Stomach (tissue), 4 donors: ENCODE measurements around the gene LFNG.

Experiments used
- CTCF ChIP-seq, 7 experiments: fragments of 450-650 bp in 4 of 7; fragments of 200-600 bp in 3 of 7; sonication (generic) in 3 of 7; IDR thresholded peaks; one replicate each; pipeline ENCODE4 v1.5.1; 2016 to 2019; ENCODE audit warnings: antibody characterized with exemption in 7 of 7, control low read depth in 2 of 7, mild to moderate bottlenecking in 1 of 7
- EP300 ChIP-seq: sonication (generic); formaldehyde crosslinking; IDR thresholded peaks from one replicate; pipeline ENCODE4 v1.6.1; 2017; ENCODE audit warnings: antibody characterized with exemption
- POLR2A ChIP-seq, 4 donors: fragments of 450-650 bp; IDR thresholded peaks; one replicate each; pipeline ENCODE4 v1.6.1; 2016; ENCODE audit warnings: antibody characterized with exemption in 4 of 4, control low read depth in 2 of 4, mild to moderate bottlenecking in 1 of 4, moderate library complexity in 1 of 4
- POLR2AphosphoS5 ChIP-seq, 3 donors: sonication (generic); formaldehyde crosslinking; IDR thresholded peaks; one replicate each; pipeline ENCODE4 v1.6.1; 2016; ENCODE audit warnings: antibody characterized with exemption in 3 of 3

- TF ChIP-seq CTCF (IDR thresholded peaks at IDR 0.05) (no peak), POLR2AphosphoS5 (IDR thresholded peaks at IDR 0.05) (no peak), POLR2A (IDR thresholded peaks at IDR 0.05) (no peak), EP300 (no peak)
These were observed 21.9 kb downstream of the LFNG start for GRCh38 chr7:2541291-2542010.
